Measurements from ENCODE around the gene FAM50B. TPM values are rescaled to one million over a fixed set of nuclear protein-coding genes. Genes with fewer than 3 reads are reported as not detected.

The FAM50B gene
- total and polyA plus RNA-seq, 10 of the 15 experiments (the other 5 are each of a cell fraction or from before 2014, with no cell fraction given) = 0.58 to 10.2 (median 5.9) TPM

DNA sequence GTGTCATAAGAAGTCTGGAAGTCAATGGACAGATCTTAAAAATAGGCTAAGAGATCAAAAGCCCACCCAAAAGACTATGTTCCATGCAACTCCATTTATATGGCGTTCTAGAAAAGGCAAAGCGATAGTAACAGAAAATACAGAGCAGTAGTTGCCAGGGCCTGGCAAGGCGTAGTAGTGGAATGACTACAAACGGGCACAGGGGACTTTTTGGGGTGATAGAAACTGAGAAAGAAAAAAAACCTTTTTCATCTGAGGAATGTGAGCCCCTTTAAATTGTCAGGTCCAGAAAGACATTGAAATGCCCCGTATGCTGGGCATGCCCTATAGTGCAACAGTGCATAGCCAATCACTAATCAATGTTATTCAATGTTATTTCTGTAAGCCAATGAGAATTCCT, 47.2 kb upstream of the FAM50B start (continued):
- TF ChIP-seq, protein P1, sequence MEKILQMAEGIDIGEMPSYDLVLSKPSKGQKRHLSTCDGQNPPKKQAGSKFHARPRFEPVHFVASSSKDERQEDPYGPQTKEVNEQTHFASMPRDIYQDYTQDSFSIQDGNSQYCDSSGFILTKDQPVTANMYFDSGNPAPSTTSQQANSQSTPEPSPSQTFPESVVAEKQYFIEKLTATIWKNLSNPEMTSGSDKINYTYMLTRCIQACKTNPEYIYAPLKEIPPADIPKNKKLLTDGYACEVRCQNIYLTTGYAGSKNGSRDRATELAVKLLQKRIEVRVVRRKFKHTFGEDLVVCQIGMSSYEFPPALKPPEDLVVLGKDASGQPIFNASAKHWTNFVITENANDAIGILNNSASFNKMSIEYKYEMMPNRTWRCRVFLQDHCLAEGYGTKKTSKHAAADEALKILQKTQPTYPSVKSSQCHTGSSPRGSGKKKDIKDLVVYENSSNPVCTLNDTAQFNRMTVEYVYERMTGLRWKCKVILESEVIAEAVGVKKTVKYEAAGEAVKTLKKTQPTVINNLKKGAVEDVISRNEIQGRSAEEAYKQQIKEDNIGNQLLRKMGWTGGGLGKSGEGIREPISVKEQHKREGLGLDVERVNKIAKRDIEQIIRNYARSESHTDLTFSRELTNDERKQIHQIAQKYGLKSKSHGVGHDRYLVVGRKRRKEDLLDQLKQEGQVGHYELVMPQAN (conservative IDR thresholded peaks at IDR 0.05) = no peak
- TF ChIP-seq POLR2AphosphoS5 (IDR thresholded peaks at IDR 0.05; ENCODE audit: low read length) (no peak), BACH1 (IDR thresholded peaks at IDR 0.05; ENCODE audit: borderline replicate concordance) (no peak), CBX5 (IDR thresholded peaks at IDR 0.05; ENCODE audit: low read depth) (no peak), HDGF (IDR thresholded peaks at IDR 0.05) (no peak), RAD51 (IDR thresholded peaks at IDR 0.05) (no peak), SIN3A (IDR thresholded peaks at IDR 0.05; ENCODE audit: low read depth, low read length) (no peak), KAT2A (conservative IDR thresholded peaks at IDR 0.05; ENCODE audit: control insufficient read depth, low read depth, low read length) (no peak), POLR2A (IDR thresholded peaks at IDR 0.05; ENCODE audit: low read depth, low read length) (no peak), STAT3 (IDR thresholded peaks at IDR 0.05; ENCODE audit: low read depth, low read length) (no peak), PAX8 (IDR thresholded peaks at IDR 0.05) (no peak), NFYA (IDR thresholded peaks at IDR 0.05; ENCODE audit: borderline replicate concordance, low read depth, low read length) (no peak), ASH2L (IDR thresholded peaks at IDR 0.05; ENCODE audit: borderline replicate concordance, low read depth) (no peak), HDAC6 (IDR thresholded peaks at IDR 0.05; ENCODE audit: unreplicated experiment) (no peak), POLR2AphosphoS2 (IDR thresholded peaks at IDR 0.05; ENCODE audit: low read depth, low read length) (no peak)
- TF ChIP-seq, protein P2, sequence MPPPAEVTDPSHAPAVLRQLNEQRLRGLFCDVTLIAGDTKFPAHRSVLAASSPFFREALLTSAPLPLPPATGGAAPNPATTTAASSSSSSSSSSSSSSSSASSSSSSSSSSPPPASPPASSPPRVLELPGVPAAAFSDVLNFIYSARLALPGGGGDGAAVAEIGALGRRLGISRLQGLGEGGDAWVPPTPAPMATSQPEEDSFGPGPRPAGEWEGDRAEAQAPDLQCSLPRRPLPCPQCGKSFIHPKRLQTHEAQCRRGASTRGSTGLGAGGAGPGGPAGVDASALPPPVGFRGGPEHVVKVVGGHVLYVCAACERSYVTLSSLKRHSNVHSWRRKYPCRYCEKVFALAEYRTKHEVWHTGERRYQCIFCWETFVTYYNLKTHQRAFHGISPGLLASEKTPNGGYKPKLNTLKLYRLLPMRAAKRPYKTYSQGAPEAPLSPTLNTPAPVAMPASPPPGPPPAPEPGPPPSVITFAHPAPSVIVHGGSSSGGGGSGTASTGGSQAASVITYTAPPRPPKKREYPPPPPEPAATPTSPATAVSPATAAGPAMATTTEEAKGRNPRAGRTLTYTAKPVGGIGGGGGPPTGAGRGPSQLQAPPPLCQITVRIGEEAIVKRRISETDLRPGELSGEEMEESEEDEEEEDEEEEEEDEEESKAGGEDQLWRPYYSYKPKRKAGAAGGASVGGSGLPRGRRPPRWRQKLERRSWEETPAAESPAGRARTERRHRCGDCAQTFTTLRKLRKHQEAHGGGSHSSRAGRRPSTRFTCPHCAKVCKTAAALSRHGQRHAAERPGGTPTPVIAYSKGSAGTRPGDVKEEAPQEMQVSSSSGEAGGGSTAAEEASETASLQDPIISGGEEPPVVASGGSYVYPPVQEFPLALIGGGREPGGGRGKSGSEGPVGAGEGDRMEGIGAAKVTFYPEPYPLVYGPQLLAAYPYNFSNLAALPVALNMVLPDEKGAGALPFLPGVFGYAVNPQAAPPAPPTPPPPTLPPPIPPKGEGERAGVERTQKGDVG (CRISPR knock-in tag; IDR thresholded peaks at IDR 0.05) = no peak
- TF ChIP-seq, protein P3, sequence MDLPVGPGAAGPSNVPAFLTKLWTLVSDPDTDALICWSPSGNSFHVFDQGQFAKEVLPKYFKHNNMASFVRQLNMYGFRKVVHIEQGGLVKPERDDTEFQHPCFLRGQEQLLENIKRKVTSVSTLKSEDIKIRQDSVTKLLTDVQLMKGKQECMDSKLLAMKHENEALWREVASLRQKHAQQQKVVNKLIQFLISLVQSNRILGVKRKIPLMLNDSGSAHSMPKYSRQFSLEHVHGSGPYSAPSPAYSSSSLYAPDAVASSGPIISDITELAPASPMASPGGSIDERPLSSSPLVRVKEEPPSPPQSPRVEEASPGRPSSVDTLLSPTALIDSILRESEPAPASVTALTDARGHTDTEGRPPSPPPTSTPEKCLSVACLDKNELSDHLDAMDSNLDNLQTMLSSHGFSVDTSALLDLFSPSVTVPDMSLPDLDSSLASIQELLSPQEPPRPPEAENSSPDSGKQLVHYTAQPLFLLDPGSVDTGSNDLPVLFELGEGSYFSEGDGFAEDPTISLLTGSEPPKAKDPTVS (IDR thresholded peaks at IDR 0.05; ENCODE audit: low read depth, low read length) = no peak
- TF ChIP-seq, protein P4, sequence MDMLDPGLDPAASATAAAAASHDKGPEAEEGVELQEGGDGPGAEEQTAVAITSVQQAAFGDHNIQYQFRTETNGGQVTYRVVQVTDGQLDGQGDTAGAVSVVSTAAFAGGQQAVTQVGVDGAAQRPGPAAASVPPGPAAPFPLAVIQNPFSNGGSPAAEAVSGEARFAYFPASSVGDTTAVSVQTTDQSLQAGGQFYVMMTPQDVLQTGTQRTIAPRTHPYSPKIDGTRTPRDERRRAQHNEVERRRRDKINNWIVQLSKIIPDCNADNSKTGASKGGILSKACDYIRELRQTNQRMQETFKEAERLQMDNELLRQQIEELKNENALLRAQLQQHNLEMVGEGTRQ (IDR thresholded peaks at IDR 0.05; ENCODE audit: borderline replicate concordance, low read depth, low read length) = no peak
- TF ChIP-seq, protein P5, sequence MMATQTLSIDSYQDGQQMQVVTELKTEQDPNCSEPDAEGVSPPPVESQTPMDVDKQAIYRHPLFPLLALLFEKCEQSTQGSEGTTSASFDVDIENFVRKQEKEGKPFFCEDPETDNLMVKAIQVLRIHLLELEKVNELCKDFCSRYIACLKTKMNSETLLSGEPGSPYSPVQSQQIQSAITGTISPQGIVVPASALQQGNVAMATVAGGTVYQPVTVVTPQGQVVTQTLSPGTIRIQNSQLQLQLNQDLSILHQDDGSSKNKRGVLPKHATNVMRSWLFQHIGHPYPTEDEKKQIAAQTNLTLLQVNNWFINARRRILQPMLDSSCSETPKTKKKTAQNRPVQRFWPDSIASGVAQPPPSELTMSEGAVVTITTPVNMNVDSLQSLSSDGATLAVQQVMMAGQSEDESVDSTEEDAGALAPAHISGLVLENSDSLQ (IDR thresholded peaks at IDR 0.05) = no peak
- TF ChIP-seq, protein P6, sequence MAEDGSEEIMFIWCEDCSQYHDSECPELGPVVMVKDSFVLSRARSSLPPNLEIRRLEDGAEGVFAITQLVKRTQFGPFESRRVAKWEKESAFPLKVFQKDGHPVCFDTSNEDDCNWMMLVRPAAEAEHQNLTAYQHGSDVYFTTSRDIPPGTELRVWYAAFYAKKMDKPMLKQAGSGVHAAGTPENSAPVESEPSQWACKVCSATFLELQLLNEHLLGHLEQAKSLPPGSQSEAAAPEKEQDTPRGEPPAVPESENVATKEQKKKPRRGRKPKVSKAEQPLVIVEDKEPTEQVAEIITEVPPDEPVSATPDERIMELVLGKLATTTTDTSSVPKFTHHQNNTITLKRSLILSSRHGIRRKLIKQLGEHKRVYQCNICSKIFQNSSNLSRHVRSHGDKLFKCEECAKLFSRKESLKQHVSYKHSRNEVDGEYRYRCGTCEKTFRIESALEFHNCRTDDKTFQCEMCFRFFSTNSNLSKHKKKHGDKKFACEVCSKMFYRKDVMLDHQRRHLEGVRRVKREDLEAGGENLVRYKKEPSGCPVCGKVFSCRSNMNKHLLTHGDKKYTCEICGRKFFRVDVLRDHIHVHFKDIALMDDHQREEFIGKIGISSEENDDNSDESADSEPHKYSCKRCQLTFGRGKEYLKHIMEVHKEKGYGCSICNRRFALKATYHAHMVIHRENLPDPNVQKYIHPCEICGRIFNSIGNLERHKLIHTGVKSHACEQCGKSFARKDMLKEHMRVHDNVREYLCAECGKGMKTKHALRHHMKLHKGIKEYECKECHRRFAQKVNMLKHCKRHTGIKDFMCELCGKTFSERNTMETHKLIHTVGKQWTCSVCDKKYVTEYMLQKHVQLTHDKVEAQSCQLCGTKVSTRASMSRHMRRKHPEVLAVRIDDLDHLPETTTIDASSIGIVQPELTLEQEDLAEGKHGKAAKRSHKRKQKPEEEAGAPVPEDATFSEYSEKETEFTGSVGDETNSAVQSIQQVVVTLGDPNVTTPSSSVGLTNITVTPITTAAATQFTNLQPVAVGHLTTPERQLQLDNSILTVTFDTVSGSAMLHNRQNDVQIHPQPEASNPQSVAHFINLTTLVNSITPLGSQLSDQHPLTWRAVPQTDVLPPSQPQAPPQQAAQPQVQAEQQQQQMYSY (CRISPR knock-in tag; IDR thresholded peaks at IDR 0.05) = no peak

Data from GM12878 (cell line).